H9 (cell line): ENCODE data around the gene KCNMA1. TPM values are rescaled to one million over a fixed set of nuclear protein-coding genes. Genes with fewer than 3 reads are reported as not detected.

Source experiments
- DNase-seq: peaks from one replicate; pipeline ENCODE4 v3.0.0-alpha.2; 2017
- H2AFZ ChIP-seq: one replicate; pipeline ENCODE4 v1.6.1; 2013; ENCODE audit warnings: mild to moderate bottlenecking, low read length, control low read depth, moderate library complexity
- H2AK5ac ChIP-seq: 2 replicates; pipeline ENCODE4 v1.6.1; 2013; ENCODE audit warnings: low read length, control low read depth, mixed read lengths; ENCODE audit not compliant: insufficient read length
- H2BK120ac ChIP-seq: one replicate; pipeline ENCODE4 v1.6.1; 2013; ENCODE audit warnings: low read depth, mild to moderate bottlenecking, low read length, control low read depth, inconsistent platforms; ENCODE audit not compliant: poor library complexity, severe bottlenecking
- H2BK12ac ChIP-seq: 2 replicates; pipeline ENCODE4 v1.6.1; 2013; ENCODE audit warnings: low read length, control low read depth, mixed read lengths, low read depth; ENCODE audit not compliant: insufficient read length
- H2BK15ac ChIP-seq: 2 replicates; pipeline ENCODE4 v1.6.1; 2013; ENCODE audit warnings: low read depth, low read length, control low read depth
- H2BK20ac ChIP-seq: one replicate; pipeline ENCODE4 v1.6.1; 2013; ENCODE audit warnings: low read depth, mild to moderate bottlenecking, low read length, control low read depth, inconsistent platforms; ENCODE audit not compliant: poor library complexity, severe bottlenecking
- H2BK5ac ChIP-seq: 2 replicates; pipeline ENCODE4 v1.6.1; 2013; ENCODE audit warnings: low read length, control low read depth, mixed read lengths; ENCODE audit not compliant: insufficient read length
- H3K14ac ChIP-seq: 2 replicates; pipeline ENCODE4 v1.6.1; 2013; ENCODE audit warnings: low read length, control low read depth; ENCODE audit not compliant: insufficient read depth
- H3K18ac ChIP-seq: 2 replicates; pipeline ENCODE4 v1.6.1; 2013; ENCODE audit warnings: low read depth, mild to moderate bottlenecking, mixed read lengths, low read length, control low read depth; ENCODE audit not compliant: insufficient read length
- H3K23ac ChIP-seq: 2 replicates; pipeline ENCODE4 v1.6.1; 2013; ENCODE audit warnings: low read length, control low read depth, mixed read lengths, low read depth; ENCODE audit not compliant: insufficient read length
- H3K23me2 ChIP-seq: 2 replicates; pipeline ENCODE4 v1.6.1; 2013; ENCODE audit warnings: low read depth, mild to moderate bottlenecking, mixed read lengths, low read length, control low read depth; ENCODE audit not compliant: insufficient read length, poor library complexity, severe bottlenecking
- H3K27ac ChIP-seq: 2 replicates; pipeline ENCODE4 v1.5.1; 2013; ENCODE audit warnings: low read length, control low read depth, mixed read lengths, low read depth; ENCODE audit not compliant: insufficient read length
- H3K27me3 ChIP-seq: 2 replicates; pipeline ENCODE4 v1.6.1; 2013; ENCODE audit warnings: low read length, control low read depth, inconsistent platforms; ENCODE audit not compliant: insufficient read depth
- H3K4ac ChIP-seq: 2 replicates; pipeline ENCODE4 v1.6.1; 2013; ENCODE audit warnings: low read depth, mild to moderate bottlenecking, control low read depth, inconsistent platforms, low read length, moderate library complexity
- H3K4me1 ChIP-seq: 2 replicates; pipeline ENCODE4 v1.6.1; 2013; ENCODE audit warnings: low read length, control low read depth, inconsistent platforms; ENCODE audit not compliant: insufficient read depth
- H3K4me2 ChIP-seq: 2 replicates; pipeline ENCODE4 v1.6.1; 2013; ENCODE audit warnings: low read length, control low read depth, mixed read lengths; ENCODE audit not compliant: insufficient read length, insufficient read depth
- H3K56ac ChIP-seq: 2 replicates; pipeline ENCODE4 v1.6.1; 2013; ENCODE audit warnings: low read depth, mild to moderate bottlenecking, mixed read lengths, low read length, control low read depth; ENCODE audit not compliant: insufficient read length
- H3K79me1 ChIP-seq: 2 replicates; pipeline ENCODE4 v1.6.1; 2013; ENCODE audit warnings: low read depth, mild to moderate bottlenecking, moderate library complexity, low read length, control low read depth, inconsistent platforms; ENCODE audit not compliant: insufficient read depth, poor library complexity, severe bottlenecking
- H3K79me2 ChIP-seq: 2 replicates; pipeline ENCODE4 v1.6.1; 2013; ENCODE audit warnings: low read length, control low read depth, inconsistent platforms; ENCODE audit not compliant: insufficient read depth
- H3K9ac ChIP-seq: 2 replicates; pipeline ENCODE4 v1.6.1; 2013; ENCODE audit warnings: low read length, control low read depth, mixed read lengths; ENCODE audit not compliant: insufficient read length; ENCODE audit errors: extremely low read depth
- H3K9me3 ChIP-seq: one replicate; pipeline ENCODE4 v1.6.1; 2013; ENCODE audit warnings: low read depth, low read length, inconsistent platforms; ENCODE audit not compliant: control insufficient read depth
- H3T11ph ChIP-seq: one replicate; pipeline ENCODE4 v1.6.1; 2013; ENCODE audit warnings: mild to moderate bottlenecking, low read length, control low read depth, inconsistent platforms
- H4K20me1 ChIP-seq: one replicate; pipeline ENCODE4 v1.6.1; 2013; ENCODE audit not compliant: control insufficient read depth, insufficient read length, insufficient read depth
- H4K5ac ChIP-seq: 2 replicates; pipeline ENCODE4 v1.6.1; 2013; ENCODE audit warnings: low read depth, mild to moderate bottlenecking, mixed read lengths, low read length, control low read depth; ENCODE audit not compliant: insufficient read length
- H4K8ac ChIP-seq: replicated peaks from 2 replicates; pipeline ENCODE4 v1.6.1; 2013; ENCODE audit warnings: low read length, control low read depth, mixed read lengths, low read depth; ENCODE audit not compliant: insufficient read length
- H4K91ac ChIP-seq: 2 replicates; pipeline ENCODE4 v1.6.1; 2013; ENCODE audit warnings: low read depth, mild to moderate bottlenecking, moderate library complexity, mixed read lengths, low read length, control low read depth; ENCODE audit not compliant: insufficient read length
- H3K27ac Mint-ChIP-seq, 3 experiments: 2 replicates in 2 of 3; 3 replicates in 1 of 3; pipeline ENCODE4 v1.8.0; 2020 to 2021; ENCODE audit warnings: mixed read lengths in 3 of 3, mild to moderate bottlenecking in 1 of 3, moderate library complexity in 1 of 3
- H3K27me3 Mint-ChIP-seq: 2 replicates; pipeline ENCODE4 v1.8.0; 2021; ENCODE audit warnings: low read depth, mild to moderate bottlenecking, moderate library complexity, mixed read lengths
- H3K36me3 Mint-ChIP-seq, 3 experiments: 2 replicates in 2 of 3; 3 replicates in 1 of 3; pipeline ENCODE4 v1.8.0; 2020 to 2021; ENCODE audit warnings: low read depth in 3 of 3, mixed read lengths in 3 of 3; ENCODE audit not compliant: insufficient read depth in 1 of 3
- H3K4me1 Mint-ChIP-seq, 2 experiments: 2 replicates each; pipeline ENCODE4 v1.8.0; 2020; ENCODE audit warnings: mixed read lengths in 2 of 2
- H3K4me3 Mint-ChIP-seq, 2 experiments: 2 replicates in 1 of 2; 3 replicates in 1 of 2; pipeline ENCODE4 v1.8.0; 2020 to 2021; ENCODE audit warnings: mild to moderate bottlenecking in 2 of 2, mixed read lengths in 2 of 2, moderate library complexity in 1 of 2
- H3K9me3 Mint-ChIP-seq, 2 experiments: 2 replicates in 1 of 2; 3 replicates in 1 of 2; pipeline ENCODE4 v1.8.0; 2020; ENCODE audit warnings: mild to moderate bottlenecking in 2 of 2, mixed read lengths in 2 of 2, moderate library complexity in 1 of 2
- CTCF ChIP-seq: fragments of 200-600 bp; sonication (generic); conservative IDR thresholded peaks from 3 replicates; pipeline ENCODE4 v1.8.0; 2021; ENCODE audit warnings: antibody characterized with exemption, mild to moderate bottlenecking
- WGBS: extraction: QIAGEN DNeasy Blood & Tissue Kit; methylation state at CpG from one replicate; pipeline ENCODE4 v1.1.7; 2013; ENCODE audit warnings: missing lambda C conversion rate, low lambda C conversion rate, mixed read lengths; ENCODE audit not compliant: insufficient read length; ENCODE audit errors: extremely low coverage; 5-methylcytosine and 5-hydroxymethylcytosine counted together
- total RNA-seq: library from RNA; stranded (reverse); gene quantifications from 2 replicates; pipeline ENCODE4 v1.2.1, GENCODE V29; 2021

KCNMA1 gene
- total RNA-seq, 1 experiment from 2014 or later, result 2.0 TPM

GRCh38 chr10:77545585-77545984 lies 92.0 kb downstream of the KCNMA1 start:
- no peak overlapping the region for H3K56ac ChIP-seq
- no peak overlapping the region for H3K4me2 ChIP-seq
- H2BK20ac ChIP-seq, result no peak overlapping the region
- H2BK12ac ChIP-seq, result no peak overlapping the region
- no peaks in the 10 kb centered on the region for H3K9me3 ChIP-seq
- no peak overlapping the region for H4K5ac ChIP-seq
- no peak overlapping the region for H2BK120ac ChIP-seq
- no peak overlapping the region for H3K27ac ChIP-seq
- peaks cover 7% of the 10 kb centered on the region in 2 experiments for H3K4me1 Mint-ChIP-seq
- TF ChIP-seq CTCF, result no peak
- no peak overlapping the region for H4K91ac ChIP-seq
- no peaks in the 10 kb centered on the region; the same call in 1 of the 2 replicates for H3K27me3 ChIP-seq
- no peak overlapping the region for H3K4ac ChIP-seq
- no peak overlapping the region for H2AFZ ChIP-seq
- no peak overlapping the region for H3K14ac ChIP-seq
- peaks cover 0 to 3% of the 10 kb centered on the region in 2 experiments; a peak in 3 of 5 replicates for H3K9me3 Mint-ChIP-seq
- H3K23me2 ChIP-seq, result no peaks in the 10 kb centered on the region
- WGBS, result no CpG with 5 or more reads among the region's 7 CpGs
- no peak overlapping the region for H3T11ph ChIP-seq
- H3K79me1 ChIP-seq, result no peaks in the 10 kb centered on the region
- no peak overlapping the region for H2AK5ac ChIP-seq
- H3K27ac Mint-ChIP-seq, result no peak overlapping the region; a peak in 1 of 7 replicates
- H3K18ac ChIP-seq, result no peak overlapping the region
- H2BK5ac ChIP-seq, result no peak overlapping the region
- H3K9ac ChIP-seq, result no peak overlapping the region
- H4K8ac ChIP-seq, result no peak overlapping the region
- H3K4me1 ChIP-seq, result no peaks in the 10 kb centered on the region
- H3K4me3 Mint-ChIP-seq, result no peak overlapping the region
- H4K20me1 ChIP-seq, result no peaks in the 10 kb centered on the region
- H2BK15ac ChIP-seq, result no peak overlapping the region
- no peaks in the 10 kb centered on the region for H3K79me2 ChIP-seq
- H3K27me3 Mint-ChIP-seq, result peaks cover 1% of the 10 kb centered on the region; the same call in 1 of the 2 replicates
- H3K36me3 Mint-ChIP-seq, result no peaks in the 10 kb centered on the region
- H3K23ac ChIP-seq, result no peak overlapping the region
- no peak for DNase-seq
